NCI-H2107 (cell line): ENCODE data around the gene ZFP57.

ENCODE experiments used
- DNase-seq: peaks from one replicate; lab custom pipeline; 2025; lab: John Stamatoyannopoulos, UW

ZFP57 gene

GRCh38 chr6:29680904-29681303 lies at the start of gene ZFP57:
Gene ZFP57 (minus strand): TSS chr6:29681152. CDS start chr6:29677003, 4,149 bp downstream.
- no peak for DNase-seq

GRCh38 chr6:29730575-29731126 lies 49.7 kb upstream of the ZFP57 start:
- DNase-seq: no peak

- DNase-seq: no peak
Measured at GRCh38 chr6:29729774-29730328, 48.9 kb upstream of the ZFP57 start.

GRCh38 chr6:29728875-29729270 lies 47.9 kb upstream of the ZFP57 start:
- no peak for DNase-seq

- no peak for DNase-seq
Measured at GRCh38 chr6:29728173-29728874, 47.4 kb upstream of the ZFP57 start.

- DNase-seq: no peak
Measured at GRCh38 chr6:29727637-29728036, 46.7 kb upstream of the ZFP57 start.

- DNase-seq: no peak
Measured at GRCh38 chr6:29726571-29727194, 45.7 kb upstream of the ZFP57 start.

- no peak for DNase-seq
Measured at GRCh38 chr6:29726001-29726400, 45.0 kb upstream of the ZFP57 start.

GRCh38 chr6:29724937-29725869 lies 44.3 kb upstream of the ZFP57 start:
- DNase-seq: no peak

GRCh38 chr6:29723666-29724588 lies 43.0 kb upstream of the ZFP57 start:
- no peak for DNase-seq

GRCh38 chr6:29723262-29723665 lies 42.3 kb upstream of the ZFP57 start, which contains the start of gene HLA-F:
Gene HLA-F (plus strand): TSS chr6:29723434. CDS start chr6:29723464, 30 bp downstream.
- no peak for DNase-seq

- DNase-seq: no peak
Measured at GRCh38 chr6:29720863-29721262, 39.9 kb upstream of the ZFP57 start.

- no peak for DNase-seq
Measured at GRCh38 chr6:29710281-29710941, 29.5 kb upstream of the ZFP57 start.

GRCh38 chr6:29709188-29709587 lies 28.2 kb upstream of the ZFP57 start:
- DNase-seq: no peak

GRCh38 chr6:29708432-29709179 lies 27.7 kb upstream of the ZFP57 start:
- no peak for DNase-seq

- no peak for DNase-seq
Measured at GRCh38 chr6:29705389-29706231, 24.7 kb upstream of the ZFP57 start.

GRCh38 chr6:29702519-29703103 lies 21.7 kb upstream of the ZFP57 start:
- DNase-seq: no peak
